Muscle of arm (tissue), 14 donors: Measurements from ENCODE around the gene TM4SF1. TPM values are rescaled to one million over a fixed set of nuclear protein-coding genes. Genes with fewer than 3 reads are reported as not detected.
A peak's percentile ranks its signal among the peaks of the same experiment; 100 is the strongest.

Experiments used
- DNase-seq: peaks from one replicate; pipeline ENCODE4 v3.0.0-alpha.2; 2013
- long read RNA-seq, 11 donors: transcript quantifications; one replicate each; lab custom pipeline, GENCODE V29; 2026
- polyA plus RNA-seq, 12 donors: library from polyadenylated mRNA; unstranded; fragments of 120-200 nt; gene quantifications; one replicate each; pipeline ENCODE4 v1.2.1, GENCODE V29; 2013; ENCODE audit not compliant: insufficient read length in 12 of 12

The TM4SF1 gene, protein sequence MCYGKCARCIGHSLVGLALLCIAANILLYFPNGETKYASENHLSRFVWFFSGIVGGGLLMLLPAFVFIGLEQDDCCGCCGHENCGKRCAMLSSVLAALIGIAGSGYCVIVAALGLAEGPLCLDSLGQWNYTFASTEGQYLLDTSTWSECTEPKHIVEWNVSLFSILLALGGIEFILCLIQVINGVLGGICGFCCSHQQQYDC
- polyA plus RNA-seq: 10 to 100 TPM in 11 of 12 donors, not detected in 1; 32.8 to 56.0 (median 41.0) TPM
- long read RNA-seq, donor 1, transcript TM4SF1-201 (5 exons, 1,771 nt): major isoform, 13 of 13 reads
- long read RNA-seq, donor 1, partial matches to known transcripts: 0 of 13 reads
- long read RNA-seq, donor 1, other reads (novel, unspliced or antisense): 0 of 13 reads
- long read RNA-seq, donor 2, transcript TM4SF1-201 (5 exons, 1,771 nt): major isoform, 34 of 36 reads
- long read RNA-seq, donor 2, partial matches to known transcripts: 0 of 36 reads
- long read RNA-seq, donor 2, other reads (novel, unspliced or antisense): 0 of 36 reads
- long read RNA-seq, donor 3, transcript TM4SF1-201 (5 exons, 1,771 nt): major isoform, 16 of 16 reads
- long read RNA-seq, donor 3, partial matches to known transcripts: 0 of 16 reads
- long read RNA-seq, donor 3, other reads (novel, unspliced or antisense): 0 of 16 reads
- long read RNA-seq, donor 4, transcript TM4SF1-201 (5 exons, 1,771 nt): major isoform, 10 of 10 reads
- long read RNA-seq, donor 4, partial matches to known transcripts: 0 of 10 reads
- long read RNA-seq, donor 4, other reads (novel, unspliced or antisense): 0 of 10 reads
- long read RNA-seq, donor 5, transcript TM4SF1-201 (5 exons, 1,771 nt): major isoform, 28 of 38 reads
- long read RNA-seq, donor 5, partial matches to known transcripts: 10 of 38 reads
- long read RNA-seq, donor 5, other reads (novel, unspliced or antisense): 0 of 38 reads
- long read RNA-seq, donor 6, transcript TM4SF1-201 (5 exons, 1,771 nt): major isoform, 20 of 21 reads
- long read RNA-seq, donor 6, partial matches to known transcripts: 0 of 21 reads
- long read RNA-seq, donor 6, other reads (novel, unspliced or antisense): 0 of 21 reads
- long read RNA-seq, donor 7, transcript TM4SF1-201 (5 exons, 1,771 nt): major isoform, 16 of 16 reads
- long read RNA-seq, donor 7, partial matches to known transcripts: 0 of 16 reads
- long read RNA-seq, donor 7, other reads (novel, unspliced or antisense): 0 of 16 reads
- long read RNA-seq, donor 8, transcript TM4SF1-201 (5 exons, 1,771 nt): major isoform, 36 of 36 reads
- long read RNA-seq, donor 8, partial matches to known transcripts: 0 of 36 reads
- long read RNA-seq, donor 8, other reads (novel, unspliced or antisense): 0 of 36 reads
- long read RNA-seq, donor 9, transcript TM4SF1-201 (5 exons, 1,771 nt): major isoform, 19 of 20 reads
- long read RNA-seq, donor 9, partial matches to known transcripts: 0 of 20 reads
- long read RNA-seq, donor 9, other reads (novel, unspliced or antisense): 0 of 20 reads
- long read RNA-seq, donor 10, transcript TM4SF1-201 (5 exons, 1,771 nt): major isoform, 22 of 23 reads
- long read RNA-seq, donor 10, partial matches to known transcripts: 0 of 23 reads
- long read RNA-seq, donor 10, other reads (novel, unspliced or antisense): 0 of 23 reads
- long read RNA-seq, donor 11, transcript TM4SF1-201 (5 exons, 1,771 nt): major isoform, 23 of 24 reads
- long read RNA-seq, donor 11, partial matches to known transcripts: 0 of 24 reads
- long read RNA-seq, donor 11, other reads (novel, unspliced or antisense): 0 of 24 reads

GRCh38 chr3:149377408-149378364, at the start of gene TM4SF1:
Gene TM4SF1 (minus strand): TSS chr3:149377649. CDS start chr3:149377547, 102 bp downstream.
- peak; percentile 44 for DNase-seq

GRCh38 chr3:149426325-149426724, 48.9 kb upstream of the TM4SF1 start:
- DNase-seq: no peak

DNA sequence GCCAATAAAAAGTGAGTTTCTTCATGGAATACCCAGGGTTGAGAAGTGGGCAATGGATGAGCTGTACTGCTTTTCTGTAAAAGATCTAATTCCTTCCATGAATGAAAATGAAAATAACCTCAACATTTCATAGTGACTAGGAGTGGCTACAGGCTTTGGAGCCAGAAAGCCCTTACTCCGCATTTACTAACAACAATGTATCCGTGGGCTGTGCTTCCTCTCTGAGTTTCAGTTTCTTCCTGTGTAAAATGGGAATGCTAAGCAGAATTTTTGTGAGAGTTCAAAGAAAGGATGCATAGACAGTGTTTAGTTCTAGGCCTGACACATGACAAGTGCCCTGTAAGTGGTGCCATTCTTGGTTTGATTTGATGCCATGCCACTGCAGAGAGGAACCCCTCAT, 47.5 kb upstream of the TM4SF1 start:
- no peak for DNase-seq

- DNase-seq: no peak
These were observed 44.3 kb upstream of the TM4SF1 start for GRCh38 chr3:149421764-149422163.

DNA sequence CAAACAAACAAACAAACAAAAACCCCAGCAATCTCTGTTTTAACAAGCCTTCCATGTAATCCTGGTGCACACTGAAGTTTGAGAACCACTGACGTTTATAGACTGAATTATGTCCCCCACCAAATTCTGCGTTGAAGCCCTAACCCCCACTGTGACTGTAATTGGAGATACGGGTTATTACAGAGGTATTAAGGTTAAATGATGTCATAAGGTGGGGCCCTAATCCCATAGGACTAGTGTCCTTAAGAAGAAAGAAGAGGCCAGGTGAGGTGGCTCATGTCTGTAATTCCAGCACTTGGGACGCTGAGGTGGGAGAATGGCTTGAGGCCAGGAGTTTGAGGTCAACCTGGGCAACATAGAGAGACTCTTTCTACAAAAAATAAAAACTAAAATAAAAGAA, 42.4 kb upstream of the TM4SF1 start:
- DNase-seq: no peak

- no peak for DNase-seq
These were observed 40.3 kb upstream of the TM4SF1 start for GRCh38 chr3:149417727-149418126.

DNA sequence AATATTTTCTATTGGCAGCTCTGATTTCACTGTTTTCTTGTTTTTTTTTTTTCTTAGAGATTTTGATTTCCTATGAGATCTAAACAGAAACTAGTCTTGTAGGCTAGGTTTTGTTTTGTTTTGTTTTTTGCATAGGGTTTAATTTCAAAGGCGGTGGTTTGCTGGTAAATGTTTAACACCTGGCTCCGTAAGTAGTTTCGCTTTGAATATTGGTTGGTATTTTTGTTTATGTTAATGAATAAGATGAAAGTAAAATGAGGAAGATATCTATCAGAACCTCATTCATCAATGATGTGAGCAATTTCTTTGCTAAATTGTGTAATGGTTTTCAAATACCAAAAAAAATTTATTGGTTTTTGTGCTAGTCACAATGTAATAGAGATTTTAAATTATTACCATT, 39.7 kb upstream of the TM4SF1 start:
- DNase-seq: no peak

DNA sequence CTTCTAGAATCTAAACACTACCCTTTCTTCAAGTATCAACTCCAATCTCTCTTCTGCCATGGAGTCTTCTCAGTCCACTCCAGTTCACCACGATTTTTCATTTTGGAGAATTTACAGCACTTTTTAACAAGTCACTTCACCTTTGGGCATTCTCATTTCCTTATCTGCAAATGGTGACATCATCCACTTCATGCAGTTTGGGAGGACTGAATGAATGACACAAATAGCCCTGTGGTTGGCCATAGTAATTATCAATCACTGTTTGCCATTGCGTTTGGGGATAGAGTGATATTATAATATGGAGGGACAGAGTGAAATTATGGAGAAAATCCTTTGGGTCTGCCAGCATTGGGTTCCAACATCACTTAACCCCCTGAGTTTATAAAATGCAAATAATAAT, 38.0 kb upstream of the TM4SF1 start:
- DNase-seq: no peak

DNA sequence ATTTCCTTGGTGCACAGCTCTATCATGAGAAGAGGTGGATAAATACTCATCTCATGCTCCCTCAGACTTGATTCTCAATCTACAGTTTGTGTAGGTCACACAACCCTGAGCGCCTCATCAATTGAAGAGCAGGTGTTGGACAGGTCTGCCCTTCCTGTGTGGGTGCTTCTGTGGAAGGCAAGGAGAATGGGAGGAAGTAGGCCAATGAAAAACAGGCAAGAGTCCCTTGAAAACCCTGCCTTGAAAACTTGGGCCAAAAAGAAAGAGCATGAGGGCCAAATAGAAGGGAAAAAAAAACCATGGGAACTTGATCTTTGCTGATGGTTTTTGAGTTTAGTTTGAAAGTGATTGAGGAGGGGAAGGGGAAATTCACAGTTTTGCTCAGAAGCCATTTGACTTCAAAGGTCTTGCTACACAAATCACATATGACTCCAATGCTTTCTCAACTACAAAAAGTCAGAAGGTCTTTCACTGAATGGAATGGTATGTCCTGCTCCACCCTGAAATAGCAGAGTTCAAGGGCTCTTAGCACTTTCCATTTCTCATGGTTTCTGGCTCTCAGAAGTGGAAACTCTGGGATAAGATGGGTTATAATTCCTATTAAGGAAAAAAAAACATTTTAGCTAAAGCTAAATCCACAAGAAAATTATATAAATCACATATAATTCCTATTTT, 37.2 kb upstream of the TM4SF1 start:
- peak; percentile 35 for DNase-seq

- no peak for DNase-seq
These were observed 34.1 kb upstream of the TM4SF1 start for GRCh38 chr3:149411583-149411982.

DNA sequence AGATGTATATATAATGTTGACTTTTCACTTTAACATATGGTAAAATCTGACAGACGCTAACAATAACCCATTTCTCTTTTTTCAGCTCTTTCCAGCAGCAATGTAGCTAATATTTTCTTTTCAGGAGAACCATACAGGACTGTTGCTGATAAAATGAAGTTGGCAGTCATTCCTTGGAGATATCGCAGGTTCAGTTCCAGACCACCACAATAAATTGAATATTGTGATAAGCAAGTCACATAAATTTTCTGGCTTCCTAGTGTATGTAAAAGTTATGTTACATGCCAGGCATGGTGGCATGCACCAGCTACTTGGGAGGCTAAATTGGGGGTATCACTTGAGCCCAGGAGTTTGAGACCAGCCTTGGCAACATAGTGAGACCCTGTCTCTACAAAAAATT, 31.9 kb upstream of the TM4SF1 start:
- DNase-seq: no peak

GRCh38 chr3:149407898-149408297, 30.4 kb upstream of the TM4SF1 start:
- no peak for DNase-seq

DNA sequence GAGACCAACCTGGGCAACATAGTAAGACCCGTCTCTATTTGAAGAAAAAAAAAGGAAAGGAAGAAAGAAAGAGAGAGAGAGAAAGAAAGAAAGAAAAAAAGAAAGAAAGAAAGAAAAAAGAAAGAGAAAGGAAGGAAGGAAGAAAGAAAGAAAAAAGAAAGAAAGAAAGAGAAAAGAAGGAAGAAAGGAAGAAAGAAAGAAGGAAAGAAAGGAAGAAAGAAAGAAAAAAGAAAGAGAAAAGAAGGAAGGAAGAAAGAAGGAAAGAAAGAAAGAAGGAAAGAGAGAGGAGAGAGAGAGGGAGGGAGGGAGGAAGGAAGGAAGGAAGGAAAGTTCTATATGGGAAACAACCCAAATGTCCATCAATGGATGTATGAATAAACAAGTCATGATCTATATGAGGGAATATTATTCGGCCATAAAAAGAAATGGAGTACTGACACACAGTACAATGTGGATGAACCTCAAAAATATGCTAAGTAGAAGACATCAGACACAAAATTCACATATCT, 28.8 kb upstream of the TM4SF1 start:
- no peak for DNase-seq

DNA sequence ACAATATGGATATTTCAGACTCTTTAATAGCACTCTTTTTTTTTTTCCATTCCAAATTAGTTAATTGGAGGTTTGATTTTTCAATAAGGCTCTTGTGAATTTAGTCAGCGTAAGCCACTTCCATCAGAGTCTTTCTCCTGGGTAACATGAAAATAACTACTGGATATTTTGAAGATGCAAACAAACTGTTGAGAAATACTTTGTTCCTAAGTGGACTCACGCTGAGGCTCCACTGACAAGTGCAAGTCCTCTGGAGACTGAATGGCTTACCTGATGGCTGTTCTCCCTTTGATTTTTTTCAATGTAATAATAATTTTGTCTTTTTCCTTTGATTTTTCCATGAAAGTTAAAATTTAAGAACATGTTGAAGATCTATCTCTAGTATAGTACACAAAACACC, 26.0 kb upstream of the TM4SF1 start:
- no peak for DNase-seq

- DNase-seq: no peak
These were observed 25.0 kb upstream of the TM4SF1 start for GRCh38 chr3:149402481-149402880.

GRCh38 chr3:149401926-149402310, 24.5 kb upstream of the TM4SF1 start:
- DNase-seq: no peak

- no peak for DNase-seq
These were observed 23.9 kb upstream of the TM4SF1 start for GRCh38 chr3:149401212-149401925.

GRCh38 chr3:149400645-149401044, 23.2 kb upstream of the TM4SF1 start:
- DNase-seq: no peak
